Measurements from ENCODE around the gene SPDYE4.

The SPDYE4 gene

GRCh38 chr17:8729421-8729820 lies 28.9 kb downstream of the SPDYE4 start:
- Histone ChIP-seq H3K9me3 (ENCODE audit: severe bottlenecking) (no peaks in the 10 kb centered on the region), H3K27ac (no peak overlapping the region), H3K36me3 (no peaks in the 10 kb centered on the region), H3K27me3 (ENCODE audit: insufficient read depth, low read depth, severe bottlenecking) (no peaks in the 10 kb centered on the region), H3K4me3 (ENCODE audit: low read depth, low read length) (no peak overlapping the region)
- no peak for DNase-seq
- TF ChIP-seq CTCF (IDR thresholded peaks at IDR 0.05; ENCODE audit: low read depth, low read length): no peak

- Histone ChIP-seq H3K27ac (no peak overlapping the region), H3K36me3 (no peaks in the 10 kb centered on the region), H3K9me3 (ENCODE audit: severe bottlenecking) (no peaks in the 10 kb centered on the region), H3K27me3 (ENCODE audit: insufficient read depth, low read depth, severe bottlenecking) (no peaks in the 10 kb centered on the region), H3K4me3 (ENCODE audit: low read depth, low read length) (no peak overlapping the region)
- no peak for DNase-seq
- TF ChIP-seq CTCF (IDR thresholded peaks at IDR 0.05; ENCODE audit: low read depth, low read length): no peak
Observed at GRCh38 chr17:8728971-8729370, 29.4 kb downstream of the SPDYE4 start.

GRCh38 chr17:8728251-8728938 lies 30.0 kb downstream of the SPDYE4 start:
- Histone ChIP-seq H3K36me3 (no peaks in the 10 kb centered on the region), H3K4me3 (ENCODE audit: low read depth, low read length) (no peak overlapping the region), H3K9me3 (ENCODE audit: severe bottlenecking) (no peaks in the 10 kb centered on the region), H3K27me3 (ENCODE audit: insufficient read depth, low read depth, severe bottlenecking) (no peaks in the 10 kb centered on the region), H3K27ac (no peak overlapping the region)
- no peak for TF ChIP-seq CTCF (IDR thresholded peaks at IDR 0.05; ENCODE audit: low read depth, low read length)
- DNase-seq: no peak

GRCh38 chr17:8726941-8727555 lies 31.3 kb downstream of the SPDYE4 start:
- Histone ChIP-seq H3K27ac (no peak overlapping the region), H3K27me3 (ENCODE audit: insufficient read depth, low read depth, severe bottlenecking) (no peaks in the 10 kb centered on the region), H3K4me3 (ENCODE audit: low read depth, low read length) (no peak overlapping the region), H3K36me3 (no peaks in the 10 kb centered on the region), H3K9me3 (ENCODE audit: severe bottlenecking) (no peaks in the 10 kb centered on the region)
- TF ChIP-seq CTCF (IDR thresholded peaks at IDR 0.05; ENCODE audit: low read depth, low read length): no peak
- DNase-seq: no peak

- Histone ChIP-seq H3K27ac (no peak overlapping the region), H3K4me3 (ENCODE audit: low read depth, low read length) (no peak overlapping the region), H3K9me3 (ENCODE audit: severe bottlenecking) (no peaks in the 10 kb centered on the region), H3K36me3 (no peaks in the 10 kb centered on the region), H3K27me3 (ENCODE audit: insufficient read depth, low read depth, severe bottlenecking) (no peaks in the 10 kb centered on the region)
- no peak for TF ChIP-seq CTCF (IDR thresholded peaks at IDR 0.05; ENCODE audit: low read depth, low read length)
- DNase-seq: no peak
Observed at GRCh38 chr17:8725881-8726876, 32.2 kb downstream of the SPDYE4 start.

Data from WERI-Rb-1 (cell line).